SK-N-SH (cell line): ENCODE data around the gene SNAPC3. TPM values are rescaled to one million over a fixed set of nuclear protein-coding genes. Genes with fewer than 3 reads are reported as not detected.

Experiments used
- CTCF ChIA-PET: fragments of 300-600, 350-600 bp; formaldehyde crosslinking; extraction: SDS; loops from one replicate; lab custom pipeline; 2021; lab: Yijun Ruan, JAX
- POLR2A ChIA-PET: fragments of 350-600 bp; sonication (Branson Sonifier 250); formaldehyde crosslinking; extraction: SDS; loops from one replicate; lab custom pipeline; 2020; ENCODE audit warnings: antibody characterized with exemption, inconsistent platforms; lab: Yijun Ruan, JAX
- DNase-seq: peaks from one replicate; pipeline ENCODE4 v3.0.0; 2012
- H2AFZ ChIP-seq: fragments of 200-600 bp; sonication (generic); 2 replicates; pipeline ENCODE4 v1.8.1; 2016; ENCODE audit warnings: antibody characterized with exemption, mild to moderate bottlenecking, low read depth
- H3F3A ChIP-seq: fragments of 200-600 bp; sonication (generic); replicated peaks from 2 replicates; pipeline ENCODE3; 2016; ENCODE audit warnings: antibody characterized with exemption, mild to moderate bottlenecking; ENCODE audit not compliant: insufficient read depth
- H3K27ac ChIP-seq, 2 experiments: fragments of 200-500 bp in 1 of 2; fragments of 200-600 bp in 1 of 2; sonication (Bioruptor generic) in 1 of 2; sonication (generic), shearing (Covaris generic) in 1 of 2; 2 replicates each; pipeline versions ENCODE4 v1.5.1 to v1.6.1; 2014 to 2016; ENCODE audit warnings: low read depth in 2 of 2, inconsistent platforms in 1 of 2, low read length in 1 of 2, mild to moderate bottlenecking in 1 of 2, mixed read lengths in 1 of 2
- H3K27me3 ChIP-seq: fragments of 200-600 bp; sonication (generic), shearing (Covaris generic); 2 replicates; pipeline ENCODE4 v1.6.1; 2016; ENCODE audit warnings: mixed run types; ENCODE audit not compliant: insufficient read depth
- H3K36me3 ChIP-seq, 2 experiments: fragments of 200-500 bp in 1 of 2; fragments of 200-600 bp in 1 of 2; sonication (Bioruptor generic) in 1 of 2; sonication (generic) in 1 of 2; replicated peaks in 1 of 2; 2 replicates each; pipeline versions ENCODE3 to v1.5.1; 2014 to 2016; ENCODE audit warnings: low read length in 1 of 2, mild to moderate bottlenecking in 1 of 2; ENCODE audit not compliant: insufficient read depth in 2 of 2, control insufficient read depth in 1 of 2
- H3K4me1 ChIP-seq, 2 experiments: fragments of 200-500 bp in 1 of 2; fragments of 200-600 bp in 1 of 2; sonication (Bioruptor generic) in 1 of 2; sonication (generic), shearing (Covaris generic) in 1 of 2; 2 replicates each; pipeline versions ENCODE4 v1.5.1 to v1.6.1; 2014 to 2016; ENCODE audit warnings: low read depth in 1 of 2, low read length in 1 of 2, mixed run types in 1 of 2; ENCODE audit not compliant: insufficient read depth in 2 of 2, control insufficient read depth in 1 of 2
- H3K4me2 ChIP-seq: fragments of 200-600 bp; sonication (generic), shearing (Covaris generic); 2 replicates; pipeline ENCODE4 v1.6.1; 2017; ENCODE audit warnings: mixed run types
- H3K4me3 ChIP-seq, 2 experiments: fragments of 200-500 bp in 1 of 2; fragments of 200-600 bp in 1 of 2; sonication (Bioruptor generic) in 1 of 2; sonication (generic), shearing (Covaris generic) in 1 of 2; 2 replicates each; pipeline versions ENCODE4 v1.5.1 to v1.8.1; 2014 to 2016; ENCODE audit warnings: low read depth in 2 of 2, inconsistent platforms in 1 of 2, low read length in 1 of 2, mild to moderate bottlenecking in 1 of 2, mixed read lengths in 1 of 2, moderate library complexity in 1 of 2
- H3K79me2 ChIP-seq: fragments of 200-600 bp; sonication (generic); 2 replicates; pipeline ENCODE4 v1.8.1; 2017; ENCODE audit warnings: mild to moderate bottlenecking; ENCODE audit not compliant: insufficient read depth
- H3K9ac ChIP-seq: fragments of 200-600 bp; sonication (generic); 2 replicates; pipeline ENCODE4 v1.6.1; 2017; ENCODE audit warnings: mixed run types
- H3K9me2 ChIP-seq: fragments of 200-600 bp; sonication (generic); 2 replicates; pipeline ENCODE4 v1.6.1; 2017; ENCODE audit warnings: mixed run types
- H3K9me3 ChIP-seq: fragments of 200-600 bp; sonication (generic); 2 replicates; pipeline ENCODE4 v1.6.1; 2017; ENCODE audit warnings: mixed run types, mild to moderate bottlenecking, moderate library complexity
- H4K20me1 ChIP-seq: fragments of 200-600 bp; sonication (generic); 2 replicates; pipeline ENCODE4 v1.6.1; 2017; ENCODE audit warnings: mild to moderate bottlenecking, mixed run types; ENCODE audit not compliant: insufficient read depth
- EP300 ChIP-seq, 2 experiments: IDR thresholded peaks; 2 replicates each; pipeline versions ENCODE4 v1.4.0 to v1.6.1; 2012; ENCODE audit warnings: borderline replicate concordance in 1 of 2, low read depth in 1 of 2, low read length in 1 of 2
- FOSL2 ChIP-seq: IDR thresholded peaks from 2 replicates; pipeline ENCODE4 v1.4.0; 2012; ENCODE audit warnings: low read depth, mild to moderate bottlenecking, moderate library complexity, borderline replicate concordance
- FOXM1 ChIP-seq: IDR thresholded peaks from 2 replicates; pipeline ENCODE4 v1.4.0; 2012; ENCODE audit warnings: low read depth, mild to moderate bottlenecking
- GABPA ChIP-seq: IDR thresholded peaks from 2 replicates; pipeline ENCODE4 v1.4.0; 2012; ENCODE audit warnings: low read depth, mild to moderate bottlenecking
- GATA2 ChIP-seq: sonication (generic); formaldehyde crosslinking; IDR thresholded peaks from 2 replicates; pipeline ENCODE4 v1.5.0; 2020; ENCODE audit warnings: mild to moderate bottlenecking, missing genetic modification reagents
- JUND ChIP-seq: IDR thresholded peaks from 2 replicates; pipeline ENCODE4 v1.4.0; 2012
- MEF2A ChIP-seq: IDR thresholded peaks from 2 replicates; pipeline ENCODE4 v1.4.0; 2012; ENCODE audit warnings: low read depth, borderline replicate concordance
- MXI1 ChIP-seq: IDR thresholded peaks from 2 replicates; pipeline ENCODE4 v1.6.1; 2012; ENCODE audit warnings: mild to moderate bottlenecking, low read depth, low read length, improper control_type of control experiment
- NRF1 ChIP-seq: IDR thresholded peaks from 2 replicates; pipeline ENCODE4 v1.6.1; 2012; ENCODE audit warnings: low read depth, mild to moderate bottlenecking, low read length
- PBX3 ChIP-seq: IDR thresholded peaks from 2 replicates; pipeline ENCODE4; 2012
- POLR2AphosphoS5 ChIP-seq: IDR thresholded peaks from 2 replicates; pipeline ENCODE4 v1.6.1; 2012; ENCODE audit warnings: low read depth, low read length
- RAD21 ChIP-seq: IDR thresholded peaks from 2 replicates; pipeline ENCODE4 v1.6.1; 2012; ENCODE audit warnings: mild to moderate bottlenecking, low read length
- RXRA ChIP-seq: IDR thresholded peaks from 2 replicates; pipeline ENCODE4 v1.4.0; 2012; ENCODE audit warnings: low read depth, mild to moderate bottlenecking, borderline replicate concordance
- SIN3A ChIP-seq: IDR thresholded peaks from 2 replicates; pipeline ENCODE4 v1.6.1; 2012; ENCODE audit warnings: low read depth, mild to moderate bottlenecking, low read length, moderate library complexity, borderline replicate concordance
- SMC3 ChIP-seq: IDR thresholded peaks from 2 replicates; pipeline ENCODE4 v1.6.1; 2012; ENCODE audit warnings: low read depth, low read length, improper control_type of control experiment
- TAF1 ChIP-seq: IDR thresholded peaks from 2 replicates; pipeline ENCODE4 v1.6.1; 2012; ENCODE audit warnings: low read depth, mild to moderate bottlenecking, low read length, moderate library complexity, borderline replicate concordance
- TEAD4 ChIP-seq: IDR thresholded peaks from 2 replicates; pipeline ENCODE4 v1.4.0; 2012; ENCODE audit warnings: mild to moderate bottlenecking, borderline replicate concordance; ENCODE audit not compliant: insufficient read depth
- ZBTB33 ChIP-seq: IDR thresholded peaks from 2 replicates; pipeline ENCODE4 v1.4.0; 2012; ENCODE audit warnings: low read depth, borderline replicate concordance
- WGBS: methylation state at CpG from one replicate; pipeline ENCODE4 v1.1.6; 2017; ENCODE audit warnings: low lambda C conversion rate; 5-methylcytosine and 5-hydroxymethylcytosine counted together
- polyA plus RNA-seq, 3 experiments: library from polyadenylated mRNA; depleted of rRNA; stranded (reverse); fragments of >200 nt; gene quantifications; 2 replicates each; pipeline ENCODE4 v1.2.3, GENCODE V29; 2012
- TF ChIP-seq, protein P1 (sequence below): IDR thresholded peaks from 2 replicates; pipeline ENCODE4 v1.4.0; 2012; ENCODE audit warnings: low read depth, borderline replicate concordance

The SNAPC3 gene
- polyA plus RNA-seq, 1 of the 3 experiments (the other 2 are of a cell fraction) = 20.6 TPM

GRCh38 chr9:15509931-15510788, 87.5 kb downstream of the SNAPC3 start:
- Histone ChIP-seq H3K36me3 (peaks cover 29 to 36% of the 10 kb centered on the region in 2 experiments), H3K4me3 (peak overlapping the region; percentile 78 to 91), H2AFZ (peak overlapping the region; percentile 93), H3K4me2 (peak overlapping the region; percentile 78), H4K20me1 (peaks cover 11% of the 10 kb centered on the region; the same call in 1 of the 2 replicates), H3K27ac (peak overlapping the region; percentile 89 to 98), H3K9me3 (no peaks in the 10 kb centered on the region), H3K9me2 (no peaks in the 10 kb centered on the region), H3K27me3 (no peaks in the 10 kb centered on the region), H3K79me2 (peaks cover 54% of the 10 kb centered on the region), H3K4me1 (peaks cover 8 to 11% of the 10 kb centered on the region in 2 experiments; a peak in 2 of 4 replicates), H3K9ac (peak overlapping the region; percentile 96), H3F3A (peaks cover 12% of the 10 kb centered on the region)
- ChIA-PET POLR2A (interaction anchor here (0.6 to 4.1 kb wide), 6 partner anchors 33 to 596 kb away, joined by 3 to 45 read pairs (median 3); partner anchors contain the start of gene CCDC171), CTCF (interaction anchor here (1.0 to 2.1 kb wide), 2 partner anchors 34 to 42 kb away, joined by 4 to 5 read pairs; partner anchors contain the start of gene CCDC171)
- TF ChIP-seq PBX3 (0 out of 2 replicates have a peak, but pooled peaks have one; percentile 8), EP300 (IDR thresholded peaks at IDR 0.05; ENCODE audit: borderline replicate concordance in 1 of 2, low read depth in 1 of 2, low read length in 1 of 2) (no peak), MXI1 (0 out of 2 replicates have a peak, but pooled peaks have one; percentile 26)
- peak; percentile 86 for DNase-seq
- 2% methylated on average over 21 of the region's 76 CpGs for WGBS

GRCh38 chr9:15510789-15511575, 88.3 kb downstream of the SNAPC3 start, which contains the start of gene PSIP1:
TSS of gene PSIP1 (minus strand) at chr9:15510970. CDS start at chr9:15510188, 782 bp downstream.
- peak; percentile 90 for DNase-seq
- Histone ChIP-seq H3K27ac (peak within 1 kb of the TSS; percentile 89 to 98), H3K9me2 (no peaks in the 10 kb centered on the region), H3K9ac (peak within 1 kb of the TSS; percentile 96), H3F3A (peaks cover 12% of the 10 kb centered on the region), H3K79me2 (peaks cover 47% of the 10 kb centered on the region), H3K27me3 (no peaks in the 10 kb centered on the region), H3K36me3 (peaks cover 21 to 28% of the 10 kb centered on the region in 2 experiments), H3K9me3 (no peaks in the 10 kb centered on the region), H4K20me1 (peaks cover 11% of the 10 kb centered on the region; the same call in 1 of the 2 replicates), H3K4me1 (peaks cover 8 to 11% of the 10 kb centered on the region in 2 experiments; a peak in 2 of 4 replicates), H3K4me2 (peak within 1 kb of the TSS; percentile 78), H2AFZ (peak within 1 kb of the TSS; percentile 93), H3K4me3 (peak within 1 kb of the TSS; percentile 78 to 91)
- ChIA-PET POLR2A (interaction anchor here (0.6 to 4.1 kb wide), 9 partner anchors 23 to 95 kb away, joined by 3 to 45 read pairs (median 3); partner anchors contain the start of gene CCDC171), CTCF (interaction anchor here (1.0 to 2.1 kb wide), 2 partner anchors 35 to 42 kb away, joined by 4 to 5 read pairs; partner anchors contain the start of gene CCDC171)
- WGBS = 6% methylated on average over 31 of the region's 72 CpGs
- TF ChIP-seq TEAD4 (no peak), RXRA (no peak), ZBTB33 (no peak), SMC3 (no peak), MEF2A (no peak), TAF1 (peak; percentile 89), FOXM1 (no peak), MXI1 (peak; percentile 50), SIN3A (peak; percentile 63; the same call in 1 of the 2 replicates), NRF1 (no peak), JUND (peak; percentile 45; the same call in 1 of the 2 replicates), EP300 (IDR thresholded peaks at IDR 0.05; ENCODE audit: borderline replicate concordance in 1 of 2, low read depth in 1 of 2, low read length in 1 of 2) (peak; percentile 44 to 64; a peak in 3 of 4 replicates), FOSL2 (no peak), RAD21 (no peak), GABPA (no peak), POLR2AphosphoS5 (peak; percentile 68), GATA2 (CRISPR knock-in tag) (no peak)
- TF ChIP-seq, protein P1, sequence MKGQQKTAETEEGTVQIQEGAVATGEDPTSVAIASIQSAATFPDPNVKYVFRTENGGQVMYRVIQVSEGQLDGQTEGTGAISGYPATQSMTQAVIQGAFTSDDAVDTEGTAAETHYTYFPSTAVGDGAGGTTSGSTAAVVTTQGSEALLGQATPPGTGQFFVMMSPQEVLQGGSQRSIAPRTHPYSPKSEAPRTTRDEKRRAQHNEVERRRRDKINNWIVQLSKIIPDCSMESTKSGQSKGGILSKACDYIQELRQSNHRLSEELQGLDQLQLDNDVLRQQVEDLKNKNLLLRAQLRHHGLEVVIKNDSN = no peak
